H9 (cell line): Measurements from ENCODE around the gene OFD1. TPM values are rescaled to one million over a fixed set of nuclear protein-coding genes. Genes with fewer than 3 reads are reported as not detected.

Source experiments
- DNase-seq: peaks from one replicate; pipeline ENCODE4 v3.0.0-alpha.2; 2017
- H2AFZ ChIP-seq: one replicate; pipeline ENCODE4 v1.6.1; 2013; ENCODE audit warnings: mild to moderate bottlenecking, low read length, control low read depth, moderate library complexity
- H2AK5ac ChIP-seq: 2 replicates; pipeline ENCODE4 v1.6.1; 2013; ENCODE audit warnings: low read length, control low read depth, mixed read lengths; ENCODE audit not compliant: insufficient read length
- H2BK120ac ChIP-seq: one replicate; pipeline ENCODE4 v1.6.1; 2013; ENCODE audit warnings: low read depth, mild to moderate bottlenecking, low read length, control low read depth, inconsistent platforms; ENCODE audit not compliant: poor library complexity, severe bottlenecking
- H2BK12ac ChIP-seq: 2 replicates; pipeline ENCODE4 v1.6.1; 2013; ENCODE audit warnings: low read length, control low read depth, mixed read lengths, low read depth; ENCODE audit not compliant: insufficient read length
- H2BK15ac ChIP-seq: 2 replicates; pipeline ENCODE4 v1.6.1; 2013; ENCODE audit warnings: low read depth, low read length, control low read depth
- H2BK20ac ChIP-seq: one replicate; pipeline ENCODE4 v1.6.1; 2013; ENCODE audit warnings: low read depth, mild to moderate bottlenecking, low read length, control low read depth, inconsistent platforms; ENCODE audit not compliant: poor library complexity, severe bottlenecking
- H2BK5ac ChIP-seq: 2 replicates; pipeline ENCODE4 v1.6.1; 2013; ENCODE audit warnings: low read length, control low read depth, mixed read lengths; ENCODE audit not compliant: insufficient read length
- H3K14ac ChIP-seq: 2 replicates; pipeline ENCODE4 v1.6.1; 2013; ENCODE audit warnings: low read length, control low read depth; ENCODE audit not compliant: insufficient read depth
- H3K18ac ChIP-seq: 2 replicates; pipeline ENCODE4 v1.6.1; 2013; ENCODE audit warnings: low read depth, mild to moderate bottlenecking, mixed read lengths, low read length, control low read depth; ENCODE audit not compliant: insufficient read length
- H3K23ac ChIP-seq: 2 replicates; pipeline ENCODE4 v1.6.1; 2013; ENCODE audit warnings: low read length, control low read depth, mixed read lengths, low read depth; ENCODE audit not compliant: insufficient read length
- H3K23me2 ChIP-seq: 2 replicates; pipeline ENCODE4 v1.6.1; 2013; ENCODE audit warnings: low read depth, mild to moderate bottlenecking, mixed read lengths, low read length, control low read depth; ENCODE audit not compliant: insufficient read length, poor library complexity, severe bottlenecking
- H3K27ac ChIP-seq: 2 replicates; pipeline ENCODE4 v1.5.1; 2013; ENCODE audit warnings: low read length, control low read depth, mixed read lengths, low read depth; ENCODE audit not compliant: insufficient read length
- H3K27me3 ChIP-seq: 2 replicates; pipeline ENCODE4 v1.6.1; 2013; ENCODE audit warnings: low read length, control low read depth, inconsistent platforms; ENCODE audit not compliant: insufficient read depth
- H3K4ac ChIP-seq: 2 replicates; pipeline ENCODE4 v1.6.1; 2013; ENCODE audit warnings: low read depth, mild to moderate bottlenecking, control low read depth, inconsistent platforms, low read length, moderate library complexity
- H3K4me1 ChIP-seq: 2 replicates; pipeline ENCODE4 v1.6.1; 2013; ENCODE audit warnings: low read length, control low read depth, inconsistent platforms; ENCODE audit not compliant: insufficient read depth
- H3K4me2 ChIP-seq: 2 replicates; pipeline ENCODE4 v1.6.1; 2013; ENCODE audit warnings: low read length, control low read depth, mixed read lengths; ENCODE audit not compliant: insufficient read length, insufficient read depth
- H3K56ac ChIP-seq: 2 replicates; pipeline ENCODE4 v1.6.1; 2013; ENCODE audit warnings: low read depth, mild to moderate bottlenecking, mixed read lengths, low read length, control low read depth; ENCODE audit not compliant: insufficient read length
- H3K79me1 ChIP-seq: 2 replicates; pipeline ENCODE4 v1.6.1; 2013; ENCODE audit warnings: low read depth, mild to moderate bottlenecking, moderate library complexity, low read length, control low read depth, inconsistent platforms; ENCODE audit not compliant: insufficient read depth, poor library complexity, severe bottlenecking
- H3K79me2 ChIP-seq: 2 replicates; pipeline ENCODE4 v1.6.1; 2013; ENCODE audit warnings: low read length, control low read depth, inconsistent platforms; ENCODE audit not compliant: insufficient read depth
- H3K9ac ChIP-seq: 2 replicates; pipeline ENCODE4 v1.6.1; 2013; ENCODE audit warnings: low read length, control low read depth, mixed read lengths; ENCODE audit not compliant: insufficient read length; ENCODE audit errors: extremely low read depth
- H3K9me3 ChIP-seq: one replicate; pipeline ENCODE4 v1.6.1; 2013; ENCODE audit warnings: low read depth, low read length, inconsistent platforms; ENCODE audit not compliant: control insufficient read depth
- H3T11ph ChIP-seq: one replicate; pipeline ENCODE4 v1.6.1; 2013; ENCODE audit warnings: mild to moderate bottlenecking, low read length, control low read depth, inconsistent platforms
- H4K20me1 ChIP-seq: one replicate; pipeline ENCODE4 v1.6.1; 2013; ENCODE audit not compliant: control insufficient read depth, insufficient read length, insufficient read depth
- H4K5ac ChIP-seq: 2 replicates; pipeline ENCODE4 v1.6.1; 2013; ENCODE audit warnings: low read depth, mild to moderate bottlenecking, mixed read lengths, low read length, control low read depth; ENCODE audit not compliant: insufficient read length
- H4K8ac ChIP-seq: replicated peaks from 2 replicates; pipeline ENCODE4 v1.6.1; 2013; ENCODE audit warnings: low read length, control low read depth, mixed read lengths, low read depth; ENCODE audit not compliant: insufficient read length
- H4K91ac ChIP-seq: 2 replicates; pipeline ENCODE4 v1.6.1; 2013; ENCODE audit warnings: low read depth, mild to moderate bottlenecking, moderate library complexity, mixed read lengths, low read length, control low read depth; ENCODE audit not compliant: insufficient read length
- H3K27ac Mint-ChIP-seq, 3 experiments: 2 replicates in 2 of 3; 3 replicates in 1 of 3; pipeline ENCODE4 v1.8.0; 2020 to 2021; ENCODE audit warnings: mixed read lengths in 3 of 3, mild to moderate bottlenecking in 1 of 3, moderate library complexity in 1 of 3
- H3K27me3 Mint-ChIP-seq: 2 replicates; pipeline ENCODE4 v1.8.0; 2021; ENCODE audit warnings: low read depth, mild to moderate bottlenecking, moderate library complexity, mixed read lengths
- H3K36me3 Mint-ChIP-seq, 3 experiments: 2 replicates in 2 of 3; 3 replicates in 1 of 3; pipeline ENCODE4 v1.8.0; 2020 to 2021; ENCODE audit warnings: low read depth in 3 of 3, mixed read lengths in 3 of 3; ENCODE audit not compliant: insufficient read depth in 1 of 3
- H3K4me1 Mint-ChIP-seq, 2 experiments: 2 replicates each; pipeline ENCODE4 v1.8.0; 2020; ENCODE audit warnings: mixed read lengths in 2 of 2
- H3K4me3 Mint-ChIP-seq, 2 experiments: 2 replicates in 1 of 2; 3 replicates in 1 of 2; pipeline ENCODE4 v1.8.0; 2020 to 2021; ENCODE audit warnings: mild to moderate bottlenecking in 2 of 2, mixed read lengths in 2 of 2, moderate library complexity in 1 of 2
- H3K9me3 Mint-ChIP-seq, 2 experiments: 2 replicates in 1 of 2; 3 replicates in 1 of 2; pipeline ENCODE4 v1.8.0; 2020; ENCODE audit warnings: mild to moderate bottlenecking in 2 of 2, mixed read lengths in 2 of 2, moderate library complexity in 1 of 2
- WGBS: extraction: QIAGEN DNeasy Blood & Tissue Kit; methylation state at CpG from one replicate; pipeline ENCODE4 v1.1.7; 2013; ENCODE audit warnings: missing lambda C conversion rate, low lambda C conversion rate, mixed read lengths; ENCODE audit not compliant: insufficient read length; ENCODE audit errors: extremely low coverage; 5-methylcytosine and 5-hydroxymethylcytosine counted together
- total RNA-seq: library from RNA; stranded (reverse); gene quantifications from 2 replicates; pipeline ENCODE4 v1.2.1, GENCODE V29; 2021
- TF ChIP-seq, protein P1 (sequence below): fragments of 200-600 bp; sonication (generic); conservative IDR thresholded peaks from 3 replicates; pipeline ENCODE4 v1.8.0; 2021; ENCODE audit warnings: antibody characterized with exemption, mild to moderate bottlenecking

The OFD1 gene
- total RNA-seq, 1 experiment from 2014 or later, result 36.0 TPM

DNA sequence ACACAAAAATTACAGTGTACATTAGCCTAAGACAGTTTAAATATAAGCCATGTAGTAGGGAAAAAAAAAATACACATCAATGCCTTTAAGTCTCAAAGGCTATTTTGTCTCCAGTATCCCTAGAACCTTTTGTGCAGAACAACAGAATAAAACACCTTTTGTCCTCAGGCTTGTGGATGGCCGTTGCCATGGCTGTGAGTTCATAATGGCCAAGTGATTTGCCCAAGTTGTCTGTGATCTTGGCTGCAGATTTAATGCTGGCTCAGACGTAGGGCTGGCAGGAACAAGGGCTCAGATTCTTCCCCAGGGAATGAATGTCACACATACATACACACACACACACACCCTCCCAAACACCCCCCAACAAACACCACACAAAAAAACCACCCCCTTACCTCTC is 57.0 kb downstream of the OFD1 start:
- Mint-ChIP-seq H3K4me3 (no peak overlapping the region), H3K36me3 (peaks cover 0 to 2% (median 0%) of the 10 kb centered on the region in 3 experiments; a peak in 4 of 7 replicates), H3K27ac (peak overlapping the region in 1 of 3 experiments; percentile 53; a peak in 1 of 7 replicates), H3K27me3 (no peaks in the 10 kb centered on the region), H3K9me3 (peaks cover 19 to 32% of the 10 kb centered on the region in 2 experiments), H3K4me1 (peaks cover 19 to 27% of the 10 kb centered on the region in 2 experiments)
- H3K4me1 ChIP-seq, result no peaks in the 10 kb centered on the region; the same call in 1 of the 2 replicates
- H4K8ac ChIP-seq, result no peak overlapping the region
- H3K79me2 ChIP-seq, result 0 out of 2 replicates have a peak, but pooled peaks cover 2% of the 10 kb centered on the region
- WGBS, result no CpG with 5 or more reads among the region's 2 CpGs
- H3K9me3 ChIP-seq, result no peaks in the 10 kb centered on the region
- TF ChIP-seq, protein P1, sequence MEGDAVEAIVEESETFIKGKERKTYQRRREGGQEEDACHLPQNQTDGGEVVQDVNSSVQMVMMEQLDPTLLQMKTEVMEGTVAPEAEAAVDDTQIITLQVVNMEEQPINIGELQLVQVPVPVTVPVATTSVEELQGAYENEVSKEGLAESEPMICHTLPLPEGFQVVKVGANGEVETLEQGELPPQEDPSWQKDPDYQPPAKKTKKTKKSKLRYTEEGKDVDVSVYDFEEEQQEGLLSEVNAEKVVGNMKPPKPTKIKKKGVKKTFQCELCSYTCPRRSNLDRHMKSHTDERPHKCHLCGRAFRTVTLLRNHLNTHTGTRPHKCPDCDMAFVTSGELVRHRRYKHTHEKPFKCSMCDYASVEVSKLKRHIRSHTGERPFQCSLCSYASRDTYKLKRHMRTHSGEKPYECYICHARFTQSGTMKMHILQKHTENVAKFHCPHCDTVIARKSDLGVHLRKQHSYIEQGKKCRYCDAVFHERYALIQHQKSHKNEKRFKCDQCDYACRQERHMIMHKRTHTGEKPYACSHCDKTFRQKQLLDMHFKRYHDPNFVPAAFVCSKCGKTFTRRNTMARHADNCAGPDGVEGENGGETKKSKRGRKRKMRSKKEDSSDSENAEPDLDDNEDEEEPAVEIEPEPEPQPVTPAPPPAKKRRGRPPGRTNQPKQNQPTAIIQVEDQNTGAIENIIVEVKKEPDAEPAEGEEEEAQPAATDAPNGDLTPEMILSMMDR, result no peak
- no peak overlapping the region for H3K4me2 ChIP-seq
- H3K14ac ChIP-seq, result no peak overlapping the region
- H3K27me3 ChIP-seq, result no peaks in the 10 kb centered on the region
- DNase-seq, result no peak
- H3K18ac ChIP-seq, result no peak overlapping the region
- H2AFZ ChIP-seq, result no peak overlapping the region
- H4K5ac ChIP-seq, result no peak overlapping the region
- no peak overlapping the region for H3K27ac ChIP-seq
- H2BK12ac ChIP-seq, result no peak overlapping the region
- H3K79me1 ChIP-seq, result no peaks in the 10 kb centered on the region
- no peak overlapping the region for H3T11ph ChIP-seq
- H3K4ac ChIP-seq, result no peak overlapping the region
- no peak overlapping the region for H4K91ac ChIP-seq
- H2AK5ac ChIP-seq, result no peak overlapping the region
- no peak overlapping the region for H2BK120ac ChIP-seq
- H2BK20ac ChIP-seq, result no peak overlapping the region
- H4K20me1 ChIP-seq, result no peaks in the 10 kb centered on the region
- no peaks in the 10 kb centered on the region for H3K23me2 ChIP-seq
- H2BK5ac ChIP-seq, result no peak overlapping the region
- no peak overlapping the region for H3K9ac ChIP-seq
- H3K23ac ChIP-seq, result no peak overlapping the region
- H3K56ac ChIP-seq, result no peak overlapping the region
- no peak overlapping the region for H2BK15ac ChIP-seq
